Sigmoid colon (tissue), 4 donors: ENCODE measurements around the gene PRAMEF12.

Experiments
- CTCF ChIP-seq, 4 experiments: fragments of 450-650 bp in 3 of 4; fragments of 200-600 bp in 1 of 4; IDR thresholded peaks; one replicate each; pipeline ENCODE4 v1.5.1; 2016 to 2019; ENCODE audit warnings: antibody characterized with exemption in 4 of 4, mild to moderate bottlenecking in 3 of 4, moderate library complexity in 2 of 4
- POLR2A ChIP-seq, 2 donors: fragments of 450-650 bp; IDR thresholded peaks; one replicate each; pipeline ENCODE4 v1.6.1; 2016; ENCODE audit warnings: antibody characterized with exemption in 2 of 2, mild to moderate bottlenecking in 2 of 2, moderate library complexity in 2 of 2
- POLR2AphosphoS5 ChIP-seq, 4 donors: sonication (generic); formaldehyde crosslinking; IDR thresholded peaks; one replicate each; pipeline ENCODE4 v1.6.1; 2017; ENCODE audit warnings: antibody characterized with exemption in 4 of 4

DNA sequence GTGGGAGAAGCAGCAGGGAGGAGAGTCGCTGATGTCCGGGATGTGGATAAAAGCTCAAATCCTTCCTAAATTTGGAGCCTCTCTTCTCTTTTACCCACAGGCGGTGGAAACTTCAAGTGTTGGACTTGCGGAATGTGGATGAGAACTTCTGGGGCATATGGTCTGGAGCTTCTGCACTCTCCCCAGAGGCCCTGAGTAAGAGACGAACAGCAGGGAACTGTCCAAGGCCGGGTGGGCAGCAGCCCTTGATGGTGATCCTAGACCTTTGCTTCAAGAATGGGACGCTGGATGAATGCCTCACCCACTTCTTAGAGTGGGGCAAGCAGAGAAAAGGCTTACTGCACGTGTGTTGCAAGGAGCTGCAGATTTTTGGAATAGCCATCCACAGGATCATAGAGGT is 1.9 kb downstream of the PRAMEF12 start:
- no peak for TF ChIP-seq CTCF (IDR thresholded peaks at IDR 0.05)
- no peak for TF ChIP-seq POLR2A (IDR thresholded peaks at IDR 0.05)
- TF ChIP-seq POLR2AphosphoS5 (IDR thresholded peaks at IDR 0.05) = no peak
